AG04450 (cell line): ENCODE results near the gene E2F3. TPM values are rescaled to one million over a fixed set of nuclear protein-coding genes. Genes with fewer than 3 reads are reported as not detected.
"Not testable (repeated sequence)": the region's sequence is repeated elsewhere in the genome, so short reads cannot be mapped to it uniquely, and the experiment has no call there.

Experiments used
- CTCF ChIA-PET: fragments of 300-600, 350-600 bp; formaldehyde crosslinking; extraction: SDS; loops from one replicate; lab custom pipeline; 2022; ENCODE audit warnings: antibody characterized with exemption, inconsistent platforms; lab: Charles Lee
- POLR2A ChIA-PET: fragments of 350-600 bp; formaldehyde crosslinking; extraction: SDS; loops from one replicate; lab custom pipeline; 2021; ENCODE audit warnings: antibody characterized with exemption, inconsistent platforms; lab: Yijun Ruan, JAX
- DNase-seq: peaks from one replicate; pipeline ENCODE4 v3.0.0-alpha.2; 2011; ENCODE audit warnings: low read depth, low spot score
- H3K27ac ChIP-seq: one replicate; pipeline ENCODE4 v1.5.1; 2012; ENCODE audit warnings: low read depth, low read length, control low read depth
- H3K27me3 ChIP-seq: one replicate; pipeline ENCODE4 v1.6.0; 2012; ENCODE audit warnings: low read length; ENCODE audit not compliant: control insufficient read depth, insufficient read depth
- H3K4me3 ChIP-seq: 2 replicates; pipeline ENCODE4 v1.5.1; 2011; ENCODE audit warnings: mild to moderate bottlenecking, low read depth, low read length, control low read depth
- H3K9me3 ChIP-seq: 2 replicates; pipeline ENCODE4 v1.5.1; 2012; ENCODE audit warnings: low read length; ENCODE audit not compliant: control insufficient read depth, insufficient read depth
- CTCF ChIP-seq: IDR thresholded peaks from 2 replicates; pipeline ENCODE4 v1.5.1; 2011; ENCODE audit warnings: low read depth, low read length, control low read depth, inconsistent platforms
- polyA plus RNA-seq: library from polyadenylated mRNA; depleted of rRNA; stranded (reverse); fragments of >200 nt; gene quantifications from 2 replicates; pipeline ENCODE4 v1.2.3, GENCODE V29; 2011

E2F3 gene
- polyA plus RNA-seq, 1 experiment = 10.7 TPM

GRCh38 chr6:20529086-20529448 lies 127.4 kb downstream of the E2F3 start:
- H3K27ac ChIP-seq, POLR2A ChIA-PET, H3K4me3 ChIP-seq, H3K9me3 ChIP-seq, DNase-seq, H3K27me3 ChIP-seq: not testable (repeated sequence)
- CTCF ChIA-PET = interaction anchor here (0.7 to 2.9 kb wide), 28 partner anchors 11 to 437 kb away, joined by 3 to 51 read pairs (median 9); partner anchors contain the start of genes E2F3 and MBOAT1
- peak; percentile 40 for TF ChIP-seq CTCF

GRCh38 chr6:20532881-20533280 lies 131.2 kb downstream of the E2F3 start:
- H3K4me3 ChIP-seq = no peak overlapping the region
- CTCF ChIA-PET = interaction anchor here (1.2 to 3.7 kb wide), 2 partner anchors 128 to 242 kb away, joined by 6 to 15 read pairs; no protein-coding TSS in a partner anchor
- no peak for TF ChIP-seq CTCF
- POLR2A ChIA-PET = no interaction called here
- no peaks in the 10 kb centered on the region for H3K27me3 ChIP-seq
- H3K9me3 ChIP-seq = no peaks in the 10 kb centered on the region
- no peak overlapping the region for H3K27ac ChIP-seq
- DNase-seq = no peak

- no peak for DNase-seq
- no peak for TF ChIP-seq CTCF
- H3K9me3 ChIP-seq = no peaks in the 10 kb centered on the region
- peak overlapping the region; percentile 96 for H3K4me3 ChIP-seq
- no peak overlapping the region for H3K27ac ChIP-seq
- ChIA-PET CTCF (interaction anchor here (0.7 to 3.7 kb wide), 7 partner anchors 60 to 244 kb away, joined by 3 to 15 read pairs (median 6); no protein-coding TSS in a partner anchor), POLR2A (interaction anchor here (0.6 kb wide), 1 partner anchor 261 kb away, joined by 4 read pairs; no protein-coding TSS in a partner anchor)
- H3K27me3 ChIP-seq = no peaks in the 10 kb centered on the region
These were observed 132.1 kb downstream of the E2F3 start for GRCh38 chr6:20533746-20534294.

GRCh38 chr6:20534295-20535262 lies 132.9 kb downstream of the E2F3 start, which contains the start of gene CDKAL1:
CDKAL1 (plus strand) TSS chr6:20534457; CDS start chr6:20546351, 11,894 bp downstream.
- peak within 1 kb of the TSS; percentile 96 for H3K4me3 ChIP-seq
- peak within 1 kb of the TSS; percentile 85 for H3K27ac ChIP-seq
- POLR2A ChIA-PET = interaction anchor here (0.6 kb wide), 1 partner anchor 198 kb away, joined by 3 read pairs; no protein-coding TSS in a partner anchor
- no peak for TF ChIP-seq CTCF
- no peaks in the 10 kb centered on the region for H3K27me3 ChIP-seq
- CTCF ChIA-PET = interaction anchor here (0.9 to 1.3 kb wide), 3 partner anchors 128 to 245 kb away, joined by 3 to 6 read pairs (median 4); no protein-coding TSS in a partner anchor
- DNase-seq = peak; percentile 83
- H3K9me3 ChIP-seq = no peaks in the 10 kb centered on the region
